PC-3 (cell line): ENCODE results near the gene ETV3. TPM values are rescaled to one million over a fixed set of nuclear protein-coding genes. Genes with fewer than 3 reads are reported as not detected.

Experiments used
- ATAC-seq: fragments of 200-7000 bp; cut with Tn5 transposase; 2 replicates; pipeline ENCODE4 v1.9.1; 2020; ENCODE audit warnings: mild to moderate bottlenecking, moderate library complexity
- BruUV-seq: library from RNA; stranded (reverse); fragments of 400-500 nt; replicated peaks from 2 replicates; lab custom pipeline; 2021; lab: Mats Ljungman, UMichigan
- CTCF ChIA-PET: fragments of 300-600 bp; sonication (Branson Sonifier 250); formaldehyde crosslinking; loops from one replicate; lab custom pipeline; 2022; ENCODE audit warnings: antibody characterized with exemption; lab: Charles Lee
- POLR2A ChIA-PET: fragments of 300-600 bp; sonication (Branson Sonifier 250); formaldehyde crosslinking; loops from one replicate; lab custom pipeline; 2022; ENCODE audit warnings: antibody characterized with exemption; ENCODE audit not compliant: unreplicated experiment; lab: Charles Lee
- DNase-seq: peaks from one replicate; pipeline ENCODE4 v3.0.0-alpha.2; 2015
- H2AFZ ChIP-seq: fragments of 300-600 bp; sonication (generic); 2 replicates; pipeline ENCODE4 v1.6.0; 2016; ENCODE audit warnings: antibody characterized with exemption, low read length
- H3F3A ChIP-seq: fragments of 300-600 bp; sonication (generic); one replicate; pipeline ENCODE4 v1.6.0; 2017; ENCODE audit warnings: antibody characterized with exemption, low read length, control low read depth, mild to moderate bottlenecking; ENCODE audit not compliant: unreplicated experiment
- H3K27ac ChIP-seq: fragments of 300-600 bp; sonication (generic); 2 replicates; pipeline ENCODE4 v1.5.1; 2016; ENCODE audit warnings: mild to moderate bottlenecking, low read length
- H3K27me3 ChIP-seq: fragments of 300-600 bp; sonication (generic); 2 replicates; pipeline ENCODE4 v1.6.1; 2016; ENCODE audit warnings: low read length, mixed read lengths
- H3K36me3 ChIP-seq: fragments of 300-600 bp; sonication (generic); 2 replicates; pipeline ENCODE4 v1.6.1; 2016; ENCODE audit warnings: low read depth, mixed run types, low read length, mixed read lengths
- H3K4me1 ChIP-seq: fragments of 300-600 bp; sonication (generic); 2 replicates; pipeline ENCODE4 v1.5.1; 2016; ENCODE audit warnings: low read length; ENCODE audit not compliant: insufficient read depth
- H3K4me2 ChIP-seq: fragments of 300-600 bp; sonication (generic); 2 replicates; pipeline ENCODE4 v1.6.0; 2016; ENCODE audit warnings: low read length
- H3K4me3 ChIP-seq: fragments of 300-600 bp; sonication (generic); 2 replicates; pipeline ENCODE4 v1.5.1; 2016; ENCODE audit warnings: mild to moderate bottlenecking, low read length, mixed read lengths
- H3K79me2 ChIP-seq: fragments of 300-600 bp; sonication (generic); 2 replicates; pipeline ENCODE4 v1.6.1; 2017; ENCODE audit warnings: low read length, mixed read lengths
- H3K9ac ChIP-seq: fragments of 300-600 bp; sonication (generic); 2 replicates; pipeline ENCODE4 v1.6.0; 2016; ENCODE audit warnings: mild to moderate bottlenecking, low read length
- H3K9me2 ChIP-seq: fragments of 300-600 bp; sonication (generic); replicated peaks from 2 replicates; pipeline ENCODE4 v1.6.1; 2016; ENCODE audit warnings: mixed run types, low read length, mixed read lengths
- H3K9me3 ChIP-seq: fragments of 300-600 bp; sonication (generic); 2 replicates; pipeline ENCODE4 v1.6.1; 2016; ENCODE audit warnings: low read length, mixed read lengths
- H4K20me1 ChIP-seq: fragments of 300-600 bp; sonication (generic); 2 replicates; pipeline ENCODE4 v1.6.1; 2016; ENCODE audit warnings: low read length, mixed read lengths
- CTCF ChIP-seq: fragments of 300-600 bp; sonication (generic); conservative IDR thresholded peaks from 2 replicates; pipeline ENCODE4 v1.5.1; 2017; ENCODE audit warnings: antibody characterized with exemption, low read depth, mild to moderate bottlenecking, low read length
- EZH2 ChIP-seq: fragments of 300-600 bp; sonication (generic); IDR thresholded peaks from one replicate; pipeline ENCODE4 v1.6.1; 2017; ENCODE audit warnings: antibody characterized with exemption, mild to moderate bottlenecking, low read length; ENCODE audit not compliant: unreplicated experiment
- EZH2phosphoT487 ChIP-seq: fragments of 300-600 bp; sonication (generic); IDR thresholded peaks from 2 replicates; pipeline ENCODE4 v1.6.1; 2018; ENCODE audit warnings: mild to moderate bottlenecking, antibody characterized with exemption, low read length, borderline replicate concordance
- intact Hi-C: fragments of 100-400 bp; cut with micrococcal nuclease; formaldehyde crosslinking; loops from 2 replicates; pipeline ENCODE4 v1.9.0; 2023
- total RNA-seq: library from RNA; depleted of rRNA; stranded (reverse); fragments of >200 nt; gene quantifications from 2 replicates; pipeline ENCODE4 v1.2.3, GENCODE V29; 2014

The ETV3 gene
- total RNA-seq, 1 experiment from 2014 or later = 12.2 TPM

- Histone ChIP-seq H3F3A (no peaks in the 10 kb centered on the region), H3K4me2 (no peak overlapping the region), H3K4me1 (peaks cover 22% of the 10 kb centered on the region), H2AFZ (no peak overlapping the region), H4K20me1 (no peaks in the 10 kb centered on the region), H3K9ac (no peak overlapping the region), H3K9me2 (no peaks in the 10 kb centered on the region), H3K9me3 (no peaks in the 10 kb centered on the region), H3K36me3 (no peaks in the 10 kb centered on the region), H3K4me3 (no peak overlapping the region), H3K79me2 (no peaks in the 10 kb centered on the region), H3K27ac (no peak overlapping the region), H3K27me3 (peaks cover 18% of the 10 kb centered on the region; the same call in 1 of the 2 replicates)
- TF ChIP-seq EZH2phosphoT487 (no peak), CTCF (no peak), EZH2 (no peak)
- ATAC-seq (no peak), DNase-seq (no peak)
- CTCF ChIA-PET = no interaction called here
- BruUV-seq = no TSS peak
- intact Hi-C loops = no loop called here
- POLR2A ChIA-PET = no interaction called here
Measured at GRCh38 chr1:157107702-157108101, 30.5 kb downstream of the ETV3 start.

GRCh38 chr1:157106813-157107189, 31.4 kb downstream of the ETV3 start:
- intact Hi-C loops = no loop called here
- peak overlapping the region; percentile 26; the same call in 1 of the 2 replicates for H3K4me2 ChIP-seq
- H3K27ac ChIP-seq = peak overlapping the region; percentile 23; the same call in 1 of the 2 replicates
- H3K27me3 ChIP-seq = 0 out of 2 replicates have a peak, but pooled peaks cover 9% of the 10 kb centered on the region
- peaks cover 22% of the 10 kb centered on the region for H3K4me1 ChIP-seq
- H3K9me3 ChIP-seq = no peaks in the 10 kb centered on the region
- TF ChIP-seq EZH2 = no peak
- no peak for TF ChIP-seq CTCF
- no peak for TF ChIP-seq EZH2phosphoT487
- no peaks in the 10 kb centered on the region for H3F3A ChIP-seq
- ChIA-PET POLR2A (no interaction called here), CTCF (interaction anchor here (2.3 kb wide), 1 partner anchor 17 kb away, joined by 6 read pairs; no protein-coding TSS in a partner anchor)
- no peaks in the 10 kb centered on the region for H4K20me1 ChIP-seq
- BruUV-seq = no TSS peak
- no peaks in the 10 kb centered on the region for H3K9me2 ChIP-seq
- DNase-seq = no peak
- peak; percentile 13; the same call in 1 of the 2 replicates for ATAC-seq
- H3K4me3 ChIP-seq = no peak overlapping the region
- H3K9ac ChIP-seq = no peak overlapping the region; the same call in 1 of the 2 replicates
- H2AFZ ChIP-seq = peak overlapping the region; percentile 49; the same call in 1 of the 2 replicates
- no peaks in the 10 kb centered on the region for H3K36me3 ChIP-seq
- H3K79me2 ChIP-seq = no peaks in the 10 kb centered on the region

DNA sequence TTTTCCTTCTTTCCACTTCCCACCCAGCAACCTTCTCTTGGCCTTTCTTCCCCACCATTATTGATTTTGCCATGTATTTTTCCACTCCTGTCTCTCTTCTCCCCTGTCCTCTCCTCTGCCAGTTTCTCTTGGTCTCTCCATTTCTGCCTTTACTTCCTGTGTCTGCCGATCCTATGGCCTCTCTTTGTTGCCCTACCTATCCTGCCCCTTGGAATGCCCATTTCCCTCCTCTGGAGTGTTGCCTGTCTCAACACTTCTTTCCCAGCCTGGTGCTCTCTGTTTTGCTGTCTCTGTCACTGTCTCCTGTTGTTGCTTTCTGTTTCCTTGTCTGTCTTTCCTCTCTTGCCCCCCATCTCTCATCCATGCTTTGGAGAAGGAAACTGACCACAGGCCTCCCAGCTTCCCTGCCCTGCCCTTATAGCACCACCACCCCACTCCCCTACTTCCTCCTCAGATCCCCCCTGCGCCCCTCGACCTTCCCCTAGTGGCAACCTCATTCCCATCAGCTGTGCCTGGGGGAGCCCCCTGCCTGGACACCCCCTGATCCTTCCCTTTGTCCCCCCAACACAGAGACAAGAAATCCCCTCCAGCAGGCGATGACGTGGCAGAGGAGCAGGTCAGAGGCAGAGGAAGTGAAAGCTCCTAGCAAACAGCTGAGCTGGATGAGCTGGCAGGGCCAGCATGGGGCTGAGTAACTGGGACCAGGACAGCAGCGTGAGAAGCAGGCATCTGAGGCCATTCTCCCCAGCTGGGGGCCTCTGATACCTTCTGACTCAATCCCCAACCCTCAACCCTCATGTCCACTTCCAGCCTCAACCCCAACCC, 32.0 kb downstream of the ETV3 start:
- Histone ChIP-seq H3K36me3 (no peaks in the 10 kb centered on the region), H3K27ac (peak overlapping the region; percentile 23; the same call in 1 of the 2 replicates), H3K9me2 (no peaks in the 10 kb centered on the region), H3K9me3 (no peaks in the 10 kb centered on the region), H2AFZ (peak overlapping the region; percentile 49; the same call in 1 of the 2 replicates), H3K4me2 (peak overlapping the region; percentile 26), H3K79me2 (no peaks in the 10 kb centered on the region), H3K4me1 (peaks cover 22% of the 10 kb centered on the region), H3K9ac (peak overlapping the region; percentile 15; the same call in 1 of the 2 replicates), H4K20me1 (no peaks in the 10 kb centered on the region), H3F3A (no peaks in the 10 kb centered on the region), H3K4me3 (no peak overlapping the region), H3K27me3 (0 out of 2 replicates have a peak, but pooled peaks cover 3% of the 10 kb centered on the region)
- peak; percentile 89 for ATAC-seq
- POLR2A ChIA-PET = no interaction called here
- DNase-seq = peak; percentile 77
- no TSS peak for BruUV-seq
- TF ChIP-seq EZH2phosphoT487 (no peak), EZH2 (no peak), CTCF (no peak)
- intact Hi-C loops = no loop called here
- CTCF ChIA-PET = interaction anchor here (2.3 kb wide), 1 partner anchor 16 kb away, joined by 6 read pairs; no protein-coding TSS in a partner anchor
